HepG2 (cell line): ENCODE measurements around the gene PPP1R9A. TPM values are rescaled to one million over a fixed set of nuclear protein-coding genes. Genes with fewer than 3 reads are reported as not detected.

Source experiments
- ATAC-seq: fragments of 200-7000 bp; cut with Tn5 transposase; 3 replicates; pipeline ENCODE4 v1.9.1; 2020; ENCODE audit warnings: mild to moderate bottlenecking, moderate library complexity
- BruUV-seq: library from RNA; stranded (reverse); fragments of 400-500 nt; replicated peaks from 2 replicates; lab custom pipeline; 2021; lab: Mats Ljungman, UMichigan
- CTCF ChIA-PET: fragments of 300-600 bp; formaldehyde crosslinking; extraction: SDS; loops from one replicate; lab custom pipeline; 2021; ENCODE audit warnings: low total read pairs, inconsistent platforms, low intra/inter-chr PET ratio; lab: Yijun Ruan, JAX
- POLR2A ChIA-PET: fragments of 350-600 bp; sonication (Branson Sonifier 250); formaldehyde crosslinking; loops from one replicate; lab custom pipeline; 2020; ENCODE audit warnings: antibody characterized with exemption, inconsistent platforms; lab: Yijun Ruan, JAX
- DNase-seq: peaks from one replicate; pipeline ENCODE4 v3.0.0-alpha.2; 2015; ENCODE audit warnings: low spot score
- FAIRE-seq: peaks from 3 replicates; lab custom pipeline; 2011; peaks lifted over from hg19 to GRCh38; lab: Jason Lieb, UNC
- H2AFZ ChIP-seq: one replicate; pipeline ENCODE4 v1.6.1; 2011; ENCODE audit warnings: low read length, inconsistent platforms
- H3K27ac ChIP-seq: fragments of 300-600 bp; 3 replicates; pipeline ENCODE4 v1.8.0; 2011; ENCODE audit warnings: mixed run types, mild to moderate bottlenecking, mixed read lengths, low read length, inconsistent platforms; ENCODE audit not compliant: insufficient read depth; ENCODE audit errors: extremely low read length
- H3K27me3 ChIP-seq, 2 experiments: fragments of 200-600 bp in 1 of 2; 2 replicates in 1 of 2; 3 replicates in 1 of 2; pipeline versions ENCODE4 v1.6.0 to v1.8.0; 2011; ENCODE audit warnings: low read length in 2 of 2, mild to moderate bottlenecking in 2 of 2, moderate library complexity in 2 of 2, inconsistent platforms in 1 of 2; ENCODE audit not compliant: insufficient read depth in 2 of 2, control insufficient read depth in 1 of 2
- H3K36me3 ChIP-seq, 2 experiments: fragments of 200-600 bp in 1 of 2; replicated peaks in 1 of 2; 2 replicates in 1 of 2; 3 replicates in 1 of 2; pipeline versions ENCODE4 v1.5.1 to v1.8.0; 2011; ENCODE audit warnings: low read length in 2 of 2, inconsistent platforms in 1 of 2; ENCODE audit not compliant: insufficient read depth in 2 of 2, control insufficient read depth in 1 of 2
- H3K4me1 ChIP-seq: 2 replicates; pipeline ENCODE4 v1.5.1; 2012; ENCODE audit warnings: low read length, inconsistent platforms; ENCODE audit not compliant: insufficient read depth
- H3K4me2 ChIP-seq: 2 replicates; pipeline ENCODE4 v1.6.0; 2011; ENCODE audit warnings: low read depth, low read length, inconsistent platforms
- H3K4me3 ChIP-seq, 3 experiments: fragments of 200-600 bp in 1 of 3; sonication (generic), shearing (Covaris generic) in 1 of 3; replicated peaks in 1 of 3; 2 replicates each; pipeline ENCODE4 v1.5.1; 2011 to 2016; ENCODE audit warnings: low read length in 3 of 3, inconsistent platforms in 2 of 3, low read depth in 2 of 3, mild to moderate bottlenecking in 2 of 3, control low read depth in 1 of 3, mixed read lengths in 1 of 3; ENCODE audit not compliant: insufficient read depth in 1 of 3
- H3K79me2 ChIP-seq: one replicate; pipeline ENCODE4 v1.6.1; 2011; ENCODE audit warnings: low read length, inconsistent platforms; ENCODE audit not compliant: insufficient read depth
- H3K9ac ChIP-seq: 2 replicates; pipeline ENCODE4 v1.6.0; 2011; ENCODE audit warnings: mild to moderate bottlenecking, low read depth, low read length, inconsistent platforms; ENCODE audit not compliant: insufficient read depth
- H3K9me3 ChIP-seq: 2 replicates; pipeline ENCODE4 v1.5.1; 2012; ENCODE audit warnings: mild to moderate bottlenecking, low read length
- H4K20me1 ChIP-seq: 2 replicates; pipeline ENCODE4 v1.6.0; 2011; ENCODE audit warnings: inconsistent platforms, mild to moderate bottlenecking, low read length, moderate library complexity; ENCODE audit not compliant: insufficient read depth
- CTCF ChIP-seq: sonication (generic); formaldehyde crosslinking; IDR thresholded peaks from 2 replicates; pipeline ENCODE4 v1.5.0; 2020; ENCODE audit warnings: mild to moderate bottlenecking, missing genetic modification reagents, moderate library complexity
- DZIP1 ChIP-seq: sonication (generic); formaldehyde crosslinking; IDR thresholded peaks from 2 replicates; pipeline ENCODE4 v1.5.0; 2020; ENCODE audit warnings: mild to moderate bottlenecking, missing genetic modification reagents
- MIXL1 ChIP-seq: IDR thresholded peaks from 2 replicates; pipeline ENCODE4 v1.6.1; 2016
- SMC3 ChIP-seq: IDR thresholded peaks from 2 replicates; pipeline ENCODE4 v1.6.1; 2011; ENCODE audit warnings: low read length, improper control_type of control experiment
- SNAPC2 ChIP-seq: sonication (generic); formaldehyde crosslinking; IDR thresholded peaks from 2 replicates; pipeline ENCODE4 v1.8.1; 2022; ENCODE audit warnings: mild to moderate bottlenecking, missing genetic modification reagents
- STAG1 ChIP-seq: sonication (generic); formaldehyde crosslinking; IDR thresholded peaks from 2 replicates; pipeline ENCODE4 v1.4.0; 2020; ENCODE audit warnings: missing genetic modification reagents
- ZBTB33 ChIP-seq: sonication (generic); formaldehyde crosslinking; IDR thresholded peaks from 2 replicates; pipeline ENCODE4 v1.4.0; 2020; ENCODE audit warnings: missing genetic modification reagents
- ZBTB49 ChIP-seq: sonication (generic); formaldehyde crosslinking; IDR thresholded peaks from 2 replicates; pipeline ENCODE4 v1.4.0; 2020; ENCODE audit warnings: missing genetic modification reagents, borderline replicate concordance
- ZBTB7B ChIP-seq: sonication (generic); formaldehyde crosslinking; IDR thresholded peaks from 2 replicates; pipeline ENCODE4 v1.4.0; 2020; ENCODE audit warnings: missing genetic modification reagents
- ZNF468 ChIP-seq: sonication (generic); formaldehyde crosslinking; IDR thresholded peaks from 2 replicates; pipeline ENCODE4 v1.8.0; 2022; ENCODE audit warnings: mild to moderate bottlenecking, moderate library complexity, missing genetic modification reagents
- ZNF737 ChIP-seq: sonication (generic); formaldehyde crosslinking; IDR thresholded peaks from 2 replicates; pipeline ENCODE4 v1.5.0; 2020; ENCODE audit warnings: missing genetic modification reagents, mild to moderate bottlenecking, borderline replicate concordance
- ZNF780A ChIP-seq: sonication (generic); formaldehyde crosslinking; IDR thresholded peaks from 2 replicates; pipeline ENCODE4 v1.8.0; 2022; ENCODE audit warnings: mild to moderate bottlenecking, missing genetic modification reagents, moderate library complexity
- ZNF788 ChIP-seq: sonication (generic); formaldehyde crosslinking; IDR thresholded peaks from 2 replicates; pipeline ENCODE4 v1.5.0; 2020; ENCODE audit warnings: mild to moderate bottlenecking, missing genetic modification reagents, borderline replicate concordance
- WGBS: methylation state at CpG from one replicate; pipeline ENCODE4 v1.1.6; 2017; ENCODE audit warnings: low lambda C conversion rate; 5-methylcytosine and 5-hydroxymethylcytosine counted together
- in situ Hi-C: cut with HindIII; loops from 2 replicates; pipeline ENCODE4 v1.10.0; 2017; ENCODE audit warnings: low pct_unique_long_range_greater_than_20kb; ENCODE audit not compliant: extremely low pct_ligation_motif_present
- intact Hi-C: fragments of 100-400 bp; cut with micrococcal nuclease; formaldehyde crosslinking; loops from one replicate; pipeline ENCODE4 v1.10.0; 2022; ENCODE audit not compliant: unreplicated experiment
- polyA plus RNA-seq, 8 experiments: library from polyadenylated mRNA; depleted of rRNA in 3 of 8; stranded (reverse) in 7 of 8; unstranded in 1 of 8; fragments of >200 nt; fragmentation: Illumina TruSeq in 4 of 8; extraction: Trizol in 4 of 8; gene quantifications; 2 replicates each; pipeline versions ENCODE4 v1.2.1 to v1.2.3, GENCODE V29; 2011 to 2016; ENCODE audit warnings: low read depth in 4 of 8, missing spikeins in 1 of 8, mixed read lengths in 1 of 8; ENCODE audit not compliant: insufficient read depth in 1 of 8
- total RNA-seq, 5 experiments: library from RNA; depleted of rRNA; stranded (reverse); fragments of >200 nt; fragmentation: Illumina TruSeq; extraction: Trizol; gene quantifications; 2 replicates each; pipeline ENCODE4 v1.2.3, GENCODE V29; 2016; ENCODE audit warnings: low read depth in 1 of 5

Gene PPP1R9A
- total and polyA plus RNA-seq, 2 of the 13 experiments (the other 11 are each of a cell fraction or from before 2014, with no cell fraction given) = 11.4 to 31.9 TPM

GRCh38 chr7:95199779-95200558 lies 292.6 kb downstream of the PPP1R9A start:
- ChIA-PET CTCF (no interaction called here), POLR2A (no interaction called here)
- Histone ChIP-seq H3K27ac (no peak overlapping the region), H3K4me2 (no peak overlapping the region), H3K4me1 (no peaks in the 10 kb centered on the region), H3K79me2 (no peaks in the 10 kb centered on the region), H3K27me3 (no peaks in the 10 kb centered on the region), H4K20me1 (no peaks in the 10 kb centered on the region), H3K4me3 (no peak overlapping the region), H3K9ac (no peak overlapping the region), H2AFZ (no peak overlapping the region), H3K9me3 (no peaks in the 10 kb centered on the region), H3K36me3 (peaks cover 0 to 2% of the 10 kb centered on the region in 2 experiments; a peak in 4 of 5 replicates)
- BruUV-seq = no TSS peak
- in situ Hi-C loops = no loop called here
- peak; percentile 87 for ATAC-seq
- 89% methylated on average over 3 of the region's 3 CpGs for WGBS
- intact Hi-C loops = loop anchor here (2.0 to 10.0 kb wide), 3 partner anchors 293 to 755 kb away; partner anchors contain the start of genes PPP1R9A and SGCE
- peak; percentile 76 for FAIRE-seq
- peak; percentile 49 for DNase-seq
- no peak for TF ChIP-seq ZBTB7B (CRISPR knock-in tag)
- TF ChIP-seq SMC3 = peak; percentile 72
- TF ChIP-seq SNAPC2 (CRISPR knock-in tag) = no peak
- no peak for TF ChIP-seq ZNF468 (CRISPR knock-in tag)
- TF ChIP-seq DZIP1 (CRISPR knock-in tag) = no peak
- TF ChIP-seq STAG1 (CRISPR knock-in tag) = peak; percentile 90
- no peak for TF ChIP-seq ZNF788 (CRISPR knock-in tag)
- TF ChIP-seq MIXL1 (CRISPR knock-in tag) = 0 out of 2 replicates have a peak, but pooled peaks have one; percentile 18
- TF ChIP-seq CTCF (CRISPR knock-in tag) = peak; percentile 78
- TF ChIP-seq ZNF780A (CRISPR knock-in tag) = no peak
- TF ChIP-seq ZBTB33 (CRISPR knock-in tag) = no peak
- TF ChIP-seq ZBTB49 (CRISPR knock-in tag) = no peak
- no peak for TF ChIP-seq ZNF737 (CRISPR knock-in tag)
